GM12875 (cell line): ENCODE measurements around the gene CNIH3.
"Not testable (repeated sequence)": the region's sequence is repeated elsewhere in the genome, so short reads cannot be mapped to it uniquely, and the experiment has no call there.

ENCODE experiments used
- H3K4me3 ChIP-seq: one replicate; pipeline ENCODE4 v1.5.1; 2011; ENCODE audit warnings: low read depth, low read length, control low read depth
- CTCF ChIP-seq: IDR thresholded peaks from 2 replicates; pipeline ENCODE4 v1.5.1; 2011; ENCODE audit warnings: low read depth, mild to moderate bottlenecking, control low read depth, inconsistent platforms, low read length, moderate library complexity, borderline replicate concordance; ENCODE audit not compliant: insufficient read depth

The CNIH3 gene

DNA sequence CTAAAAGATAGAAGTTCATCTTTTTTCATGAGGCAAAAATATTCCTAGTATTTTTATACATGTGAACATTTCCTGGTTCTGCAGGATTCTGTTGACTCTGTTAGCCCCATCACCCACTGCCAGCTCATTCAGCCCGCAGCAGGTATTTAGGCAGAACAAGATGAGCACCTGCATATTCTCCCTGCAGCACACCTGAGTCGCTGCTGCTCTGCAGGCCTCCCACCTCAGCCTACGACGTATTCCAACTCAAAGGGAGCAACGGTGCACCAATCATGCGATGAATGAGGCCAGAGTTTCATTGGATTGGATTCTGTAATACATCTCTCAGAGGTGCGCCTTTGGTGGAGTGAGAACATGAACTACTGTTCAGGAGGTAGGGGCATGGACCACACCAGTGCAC lies 87.6 kb downstream of the CNIH3 start:
- H3K4me3 ChIP-seq: no peak overlapping the region
- TF ChIP-seq CTCF: no peak

GRCh38 chr1:224704107-224704735 lies 88.1 kb downstream of the CNIH3 start:
- TF ChIP-seq CTCF: no peak
- H3K4me3 ChIP-seq: no peak overlapping the region

- no peak for TF ChIP-seq CTCF
- no peak overlapping the region for H3K4me3 ChIP-seq
Observed at GRCh38 chr1:224705578-224705977, 89.5 kb downstream of the CNIH3 start.

DNA sequence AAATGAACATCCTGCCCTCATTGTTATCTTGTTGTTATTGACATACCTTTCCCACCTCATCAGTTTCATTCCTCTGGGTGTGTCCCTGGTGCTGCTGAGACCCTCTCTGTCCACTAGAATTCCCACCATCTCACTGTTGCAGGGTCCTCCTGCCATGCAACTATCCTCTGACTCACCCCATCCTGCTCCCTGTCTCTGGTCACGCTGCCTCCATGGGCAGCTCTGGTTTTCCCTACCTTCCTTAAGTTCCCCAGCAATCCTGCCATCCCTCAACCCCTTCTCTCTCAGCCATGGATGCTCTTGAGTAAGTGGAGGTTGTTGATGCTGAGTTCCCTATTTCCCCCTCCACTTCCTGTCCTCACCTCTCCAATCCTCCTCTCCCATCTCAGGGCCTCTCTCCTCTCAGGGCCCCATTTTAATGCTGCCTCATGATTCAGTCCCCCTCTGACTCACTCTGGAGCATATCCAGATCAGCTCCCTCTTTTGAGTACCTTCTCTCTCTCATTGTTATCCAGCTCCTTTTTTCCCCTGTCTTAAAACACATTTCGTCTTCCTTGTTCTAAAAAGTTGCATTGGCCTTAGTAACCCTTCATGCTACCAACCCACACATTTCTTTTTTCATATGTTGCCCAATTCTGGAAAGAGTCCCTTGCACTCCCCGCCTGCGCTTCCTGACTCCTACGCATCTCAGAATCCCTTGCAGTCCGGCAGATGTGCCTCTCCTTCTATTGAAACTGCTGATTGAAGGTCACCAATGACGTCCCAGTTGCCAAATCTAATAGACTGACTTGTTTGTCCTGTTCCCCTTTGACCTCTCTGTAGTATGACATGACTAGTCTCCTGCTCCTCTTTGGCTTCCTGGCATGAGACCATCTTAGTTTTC lies 92.0 kb downstream of the CNIH3 start:
- H3K4me3 ChIP-seq: no peak overlapping the region
- TF ChIP-seq CTCF: no peak

- no peak for TF ChIP-seq CTCF
- no peak overlapping the region for H3K4me3 ChIP-seq
Observed at GRCh38 chr1:224710196-224710595, 94.1 kb downstream of the CNIH3 start.

GRCh38 chr1:224711231-224711756 lies 95.2 kb downstream of the CNIH3 start:
- not testable (repeated sequence) for H3K4me3 ChIP-seq

- H3K4me3 ChIP-seq: no peak overlapping the region
- no peak for TF ChIP-seq CTCF
Observed at GRCh38 chr1:224711876-224712275, 95.8 kb downstream of the CNIH3 start.
